H1 (cell line): Measurements from ENCODE around the gene AVPR2. TPM values are rescaled to one million over a fixed set of nuclear protein-coding genes. Genes with fewer than 3 reads are reported as not detected.

Source experiments
- FOSL1 ChIP-seq: IDR thresholded peaks from 2 replicates; pipeline ENCODE4 v1.6.1; 2011; ENCODE audit warnings: mild to moderate bottlenecking, low read depth, low read length, moderate library complexity; ENCODE audit not compliant: insufficient read depth
- HDAC6 ChIP-seq: IDR thresholded peaks from one replicate; pipeline ENCODE4 v1.7.1; 2012; ENCODE audit warnings: low read depth, mild to moderate bottlenecking, inconsistent platforms, low read length, moderate library complexity
- SIX5 ChIP-seq: IDR thresholded peaks from 2 replicates; pipeline ENCODE4 v1.6.1; 2011; ENCODE audit warnings: mild to moderate bottlenecking, low read depth, low read length
- polyA plus RNA-seq, 7 experiments: library from polyadenylated mRNA; depleted of rRNA in 3 of 7; stranded (reverse) in 5 of 7; unstranded in 2 of 7; fragments of >200 nt in 5 of 7; fragments of 200-250 nt in 2 of 7; gene quantifications; 1 replicate in 5 of 7; 2 replicates in 1 of 7; 4 replicates in 1 of 7; pipeline versions ENCODE4 v1.2.1 to v1.2.3, GENCODE V29; 2011 to 2013; ENCODE audit warnings: missing spikeins in 2 of 7, mixed read lengths in 2 of 7
- total RNA-seq: library from RNA; stranded (reverse); fragmentation: NEBNext Ultra II Directional; extraction: Animal tissue kit (Norgen Biotek cat#: 25700); gene quantifications from 2 replicates; pipeline ENCODE4 v1.2.1, GENCODE V29; 2021

AVPR2 gene
- total and polyA plus RNA-seq, 2 of the 8 experiments (the other 6 are each of a cell fraction or from before 2014, with no cell fraction given), result 0.09 TPM; not detected in 1

DNA sequence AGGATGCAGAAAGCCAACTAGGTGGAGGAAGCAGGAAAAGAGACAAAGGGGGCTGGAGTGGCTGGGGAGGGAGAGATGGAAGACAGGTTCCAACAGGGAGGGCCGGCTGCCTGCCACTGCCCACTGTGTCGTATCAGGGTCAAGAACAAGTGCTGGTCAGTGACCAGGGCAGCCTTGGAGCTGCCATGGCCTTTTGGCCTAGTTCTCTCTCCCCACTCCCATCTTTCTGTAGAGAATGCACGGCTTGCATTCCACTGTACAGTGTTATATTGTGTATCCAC is 30.4 kb upstream of the AVPR2 start (continued):
- TF ChIP-seq HDAC6, result no peak
- no peak for TF ChIP-seq FOSL1
- no peak for TF ChIP-seq SIX5
